ENCODE results near the gene SHISA5.
"Not testable (repeated sequence)": the region's sequence is repeated elsewhere in the genome, so short reads cannot be mapped to it uniquely, and the experiment has no call there.

The SHISA5 gene

GRCh38 chr3:48518638-48519276 is 14.8 kb upstream of the SHISA5 start:
- FAIRE-seq: no peak

GRCh38 chr3:48518069-48518468 is 14.1 kb upstream of the SHISA5 start:
- no peak for FAIRE-seq

GRCh38 chr3:48516571-48516970 is 12.6 kb upstream of the SHISA5 start:
- no peak for FAIRE-seq

- FAIRE-seq: no peak
Measured at GRCh38 chr3:48514431-48515227, 10.7 kb upstream of the SHISA5 start.

GRCh38 chr3:48511551-48511950 is 7.6 kb upstream of the SHISA5 start:
- FAIRE-seq: no peak

- peak; percentile 97 for FAIRE-seq
Measured at GRCh38 chr3:48507256-48508061, 3.5 kb upstream of the SHISA5 start.

GRCh38 chr3:48505968-48506504 is 2.1 kb upstream of the SHISA5 start:
- FAIRE-seq: no peak

GRCh38 chr3:48505146-48505545 is 1.2 kb upstream of the SHISA5 start:
- no peak for FAIRE-seq

GRCh38 chr3:48503401-48504050 is 448 bp downstream of the SHISA5 start:
- FAIRE-seq: no peak

GRCh38 chr3:48502728-48503168 is 1.2 kb downstream of the SHISA5 start:
- no peak for FAIRE-seq

GRCh38 chr3:48502121-48502520 is 1.9 kb downstream of the SHISA5 start:
- FAIRE-seq: no peak

- no peak for FAIRE-seq
Measured at GRCh38 chr3:48501196-48501595, 2.8 kb downstream of the SHISA5 start.

- no peak for FAIRE-seq
Measured at GRCh38 chr3:48500656-48501055, 3.3 kb downstream of the SHISA5 start.

GRCh38 chr3:48493203-48493501 is 10.8 kb downstream of the SHISA5 start:
- FAIRE-seq: no peak

GRCh38 chr3:48492461-48493202 is 11.3 kb downstream of the SHISA5 start:
- FAIRE-seq: no peak

- no peak for FAIRE-seq
Measured at GRCh38 chr3:48486952-48487351, 17.0 kb downstream of the SHISA5 start.

GRCh38 chr3:48482822-48483221 is 21.2 kb downstream of the SHISA5 start:
- FAIRE-seq: not testable (repeated sequence)

- FAIRE-seq: not testable (repeated sequence)
Measured at GRCh38 chr3:48480891-48481290, 23.1 kb downstream of the SHISA5 start.

GRCh38 chr3:48478626-48479555 is 25.1 kb downstream of the SHISA5 start:
- no peak for FAIRE-seq

GRCh38 chr3:48477959-48478520 is 25.9 kb downstream of the SHISA5 start:
- FAIRE-seq: no peak

Measured in A204.1 (cell line).